HL-60/S4 (cell line): ENCODE measurements around the gene TXNDC11.

Experiments
- in situ Hi-C: fragments of 300-500 bp; cut with MboI; formaldehyde crosslinking; loops from 2 replicates; pipeline ENCODE4 v1.14.3; 2022; ENCODE audit warnings: low sequenced_read_pairs

The TXNDC11 gene

DNA sequence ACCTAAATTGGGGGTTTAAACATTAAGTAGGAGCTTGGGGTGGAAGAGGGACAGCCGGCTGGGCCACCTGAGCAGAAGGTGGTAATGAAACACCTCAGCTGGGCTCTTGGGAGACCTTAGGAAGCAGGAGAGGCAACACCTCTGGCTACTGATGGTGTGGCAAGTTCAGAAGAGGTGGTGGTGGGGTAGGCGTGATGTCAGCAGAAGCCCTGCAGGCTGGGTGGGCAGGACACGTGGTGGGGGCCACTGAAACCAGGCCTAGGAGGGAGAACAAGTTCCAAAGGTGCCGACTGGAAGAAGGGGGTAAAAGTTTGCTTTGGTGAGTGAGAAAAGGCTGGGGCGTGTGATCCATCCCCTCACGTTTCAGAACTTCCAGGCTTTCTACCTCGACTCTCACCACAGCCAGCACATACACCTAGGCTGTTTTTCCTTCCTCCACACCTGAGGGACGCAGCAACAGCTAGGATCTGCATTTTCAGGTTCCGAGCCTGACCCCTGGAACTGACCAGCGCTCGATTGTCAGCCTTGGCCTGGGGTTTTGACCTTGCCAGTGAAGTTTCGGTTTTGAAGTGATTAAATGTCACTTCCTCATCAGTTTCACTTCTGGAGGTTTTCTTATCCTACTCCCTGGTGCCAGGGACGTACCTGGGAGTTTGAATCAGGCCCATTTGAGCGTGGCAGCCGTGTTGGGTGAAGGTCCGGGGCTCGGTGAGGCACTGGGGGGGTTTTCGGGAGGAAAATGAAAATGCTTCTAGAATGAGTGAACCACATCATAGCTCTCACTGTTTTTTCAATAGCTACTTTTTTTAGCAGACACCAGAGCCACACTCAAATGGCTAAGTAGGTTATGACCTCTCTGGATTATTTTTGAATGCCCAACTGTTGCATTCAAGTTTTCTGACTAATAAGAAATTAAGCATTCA is 64.4 kb downstream of the TXNDC11 start:
- in situ Hi-C loops, result no loop called here

DNA sequence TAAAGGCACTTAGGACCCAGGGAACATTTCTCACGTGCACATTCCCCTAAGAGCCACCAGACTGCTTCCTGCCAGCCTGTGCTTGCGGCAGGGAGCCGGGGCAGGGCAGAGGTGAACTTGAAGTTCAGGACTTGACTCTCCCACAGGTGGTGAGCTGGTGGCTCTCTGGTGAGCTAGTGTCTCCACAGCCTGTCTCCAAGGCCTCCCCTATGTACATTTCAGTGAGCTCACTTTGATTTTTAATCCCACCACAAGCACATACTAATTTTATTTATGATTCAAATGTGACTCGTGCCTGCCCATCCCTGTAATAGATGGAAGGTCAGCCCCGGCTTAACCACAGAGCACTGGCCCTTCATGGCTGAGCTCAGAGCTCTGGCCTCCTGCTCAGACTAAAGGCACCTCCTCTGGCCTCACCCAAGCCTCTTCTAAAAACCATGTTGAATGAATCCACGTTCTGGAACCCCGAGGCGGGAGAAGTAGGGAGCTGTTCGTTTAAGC is 65.2 kb downstream of the TXNDC11 start:
- in situ Hi-C loops, result no loop called here

GRCh38 chr16:11676799-11677198 is 65.9 kb downstream of the TXNDC11 start:
- in situ Hi-C loops, result no loop called here

GRCh38 chr16:11675561-11676511 is 66.8 kb downstream of the TXNDC11 start:
- in situ Hi-C loops, result no loop called here

- in situ Hi-C loops, result no loop called here
These were observed 67.7 kb downstream of the TXNDC11 start for GRCh38 chr16:11674818-11675560.

GRCh38 chr16:11674001-11674817 is 68.4 kb downstream of the TXNDC11 start:
- in situ Hi-C loops, result no loop called here

DNA sequence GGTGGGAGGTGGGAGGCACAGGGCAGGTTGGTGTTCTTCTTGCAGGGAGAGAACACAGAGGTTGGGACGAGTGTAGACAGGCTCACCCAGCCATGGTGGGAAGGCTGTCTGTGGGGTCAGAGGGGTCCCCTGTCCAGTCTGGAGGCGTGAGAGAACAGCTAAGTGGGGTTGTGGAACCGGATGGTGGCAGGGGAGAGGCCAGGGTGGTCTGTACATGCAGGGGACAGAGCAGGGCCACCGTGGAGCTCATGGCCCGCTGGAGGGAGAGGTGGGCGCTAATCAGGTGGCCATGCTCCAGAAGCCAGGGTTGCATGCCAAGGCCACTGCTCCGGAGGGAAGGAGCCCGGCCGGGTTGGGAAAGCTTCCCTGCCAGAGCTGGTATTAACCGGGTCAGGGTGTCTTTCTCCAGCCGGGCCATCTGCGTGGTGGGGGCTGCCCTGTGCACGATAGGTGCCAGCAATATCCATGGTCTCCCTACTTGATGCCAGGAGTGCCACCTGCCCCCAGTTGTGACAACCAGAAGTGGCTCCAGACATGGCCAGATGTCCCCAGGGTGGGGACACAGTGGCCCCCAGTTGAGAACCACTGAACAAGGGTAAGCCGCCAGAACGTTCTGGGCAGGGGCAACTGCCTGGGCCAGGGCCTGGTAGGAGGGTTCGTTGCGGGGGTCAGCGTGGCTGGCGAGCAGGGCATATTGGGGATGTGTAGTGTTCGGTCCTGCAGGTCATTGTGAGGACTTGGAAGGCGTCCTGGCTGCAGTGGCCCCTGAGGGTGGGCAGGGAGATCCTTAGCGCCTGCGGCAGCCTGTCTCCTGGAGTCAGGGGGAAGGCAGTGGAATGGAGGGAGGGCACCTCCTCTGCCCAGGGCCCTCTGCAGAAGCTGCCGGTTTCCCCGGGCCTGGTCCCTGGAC is 69.3 kb downstream of the TXNDC11 start:
- in situ Hi-C loops, result no loop called here

DNA sequence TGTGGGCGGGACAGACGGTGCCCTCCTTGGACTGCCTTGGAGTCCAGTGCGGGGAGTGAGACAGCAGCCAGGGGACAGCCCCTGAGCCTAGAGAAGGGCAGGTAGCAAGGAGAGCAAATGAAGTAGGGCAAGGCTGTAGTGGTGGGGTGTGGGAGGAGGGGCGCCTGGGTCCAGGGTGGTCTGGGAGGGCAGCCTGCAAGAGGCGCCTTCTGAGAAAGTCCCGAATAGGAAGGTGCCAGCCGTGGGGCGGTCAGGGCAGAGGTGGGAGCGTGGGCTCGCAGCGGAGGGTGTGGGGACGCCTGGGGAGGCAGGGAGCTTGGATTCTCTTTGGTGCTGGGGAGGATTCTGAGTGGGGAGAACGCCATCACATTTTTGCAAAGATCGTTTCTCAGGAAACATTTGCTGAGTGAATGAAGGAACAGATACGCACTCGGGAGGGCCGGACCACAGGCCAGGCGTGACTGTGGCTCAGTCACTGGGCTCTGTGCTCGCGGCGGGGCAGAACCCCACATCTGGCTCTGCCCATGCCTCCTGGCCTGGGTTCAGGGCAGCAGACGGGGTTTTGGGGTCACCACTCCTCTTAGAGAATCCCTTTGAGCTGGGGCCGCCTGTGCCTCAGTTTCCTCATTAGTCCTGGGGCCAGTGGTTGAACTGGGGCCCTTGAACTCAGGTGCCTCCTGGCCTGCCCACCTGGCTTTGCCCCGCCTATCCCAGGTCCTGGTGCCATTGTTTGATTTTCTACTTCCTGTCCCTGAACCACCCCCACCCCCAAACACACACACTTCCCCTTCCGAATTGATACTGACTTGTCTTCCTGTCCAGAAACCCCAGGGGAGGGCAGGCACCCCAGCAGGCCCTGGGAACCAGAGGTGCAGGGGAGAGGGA is 70.2 kb downstream of the TXNDC11 start:
- in situ Hi-C loops, result no loop called here

- in situ Hi-C loops, result no loop called here
These were observed 71.0 kb downstream of the TXNDC11 start for GRCh38 chr16:11671676-11672075.

- in situ Hi-C loops, result no loop called here
These were observed 71.4 kb downstream of the TXNDC11 start for GRCh38 chr16:11671271-11671670.

- in situ Hi-C loops, result no loop called here
These were observed 72.2 kb downstream of the TXNDC11 start for GRCh38 chr16:11670171-11671131.

- in situ Hi-C loops, result no loop called here
These were observed 73.1 kb downstream of the TXNDC11 start for GRCh38 chr16:11669380-11670146.

DNA sequence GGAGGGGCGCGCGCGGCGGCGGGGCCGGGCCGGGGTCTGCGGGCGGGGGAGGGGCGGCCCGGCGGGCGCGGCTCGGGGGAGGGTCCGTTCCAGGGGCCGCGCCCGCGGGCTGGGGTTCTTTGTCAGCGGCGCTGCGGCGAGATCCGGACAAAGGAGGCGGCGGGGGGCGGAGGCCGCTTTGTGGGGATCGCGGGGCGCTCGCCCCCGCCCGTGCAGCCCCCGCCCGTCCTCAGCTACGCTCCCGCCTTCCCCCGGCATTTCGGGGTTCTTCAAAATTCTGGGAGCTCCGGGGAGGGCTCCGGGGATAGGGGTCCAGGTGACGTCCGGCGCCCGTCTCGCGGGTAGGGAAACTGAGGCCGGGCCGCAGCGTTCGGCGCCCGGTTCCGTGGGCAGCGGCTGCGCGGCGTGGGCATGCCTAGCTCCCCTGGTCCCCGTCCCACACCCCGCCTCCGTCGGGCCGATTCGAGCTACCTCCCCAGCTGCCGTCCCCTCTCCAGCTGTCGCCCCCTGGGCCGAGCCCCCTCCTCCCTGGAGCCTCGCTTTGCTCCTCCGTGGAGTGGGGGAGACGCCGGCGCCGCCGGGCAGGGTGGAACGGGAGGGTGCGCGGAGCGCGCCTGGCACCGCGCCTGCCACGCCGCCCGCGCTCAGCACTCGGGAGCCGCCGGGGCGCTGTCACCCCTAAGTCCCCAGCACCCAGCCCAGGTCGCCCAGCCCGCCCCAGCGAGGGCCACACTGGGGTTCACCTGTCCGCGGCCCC is 73.9 kb downstream of the TXNDC11 start:
- in situ Hi-C loops, result no loop called here

DNA sequence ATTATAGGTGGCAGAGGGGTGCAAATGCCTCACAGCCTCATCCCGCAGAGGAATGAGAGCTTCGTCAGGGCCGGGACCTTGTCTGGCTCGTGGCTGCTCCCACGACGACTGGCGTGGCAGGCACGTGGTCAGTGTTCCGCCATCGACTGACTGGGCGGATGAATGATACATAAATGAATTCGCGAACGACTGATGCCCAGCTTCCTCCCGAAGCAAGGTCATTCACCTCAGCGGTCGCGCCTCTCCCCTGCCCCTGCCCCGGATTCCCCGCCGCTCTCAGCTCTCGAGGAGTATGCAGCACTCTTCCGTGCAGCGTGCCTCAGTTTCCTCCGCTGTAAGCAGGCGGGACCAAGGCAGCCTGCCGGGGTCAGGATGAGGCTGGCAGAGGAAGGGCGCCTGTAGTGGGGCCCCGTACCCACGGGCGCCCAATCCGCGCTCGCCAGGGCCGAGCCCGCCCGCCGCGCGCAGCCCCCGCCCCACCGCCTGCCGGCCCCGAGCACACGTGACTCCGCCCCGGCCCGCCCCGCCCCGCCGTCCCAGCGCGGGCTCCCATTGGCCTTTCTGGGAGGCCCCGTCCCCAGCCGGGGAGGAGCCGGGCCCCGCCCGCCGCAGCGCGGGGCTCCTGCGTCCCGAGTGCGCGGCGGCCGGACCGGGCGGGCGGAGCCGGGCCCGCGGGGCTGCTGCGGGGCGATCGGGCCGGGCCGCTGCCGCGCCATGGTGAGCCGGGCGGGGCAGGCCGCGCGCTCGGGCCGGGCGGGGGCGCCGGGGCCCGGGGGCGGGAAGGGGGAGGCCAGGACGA is 74.6 kb downstream of the TXNDC11 start, which contains the start of gene SNN:
SNN (plus strand) TSS at position 632 of the 799 bp plus-strand sequence. CDS start 7,605 bp downstream, outside the sequence.
- in situ Hi-C loops, result no loop called here
